Lung (tissue), 12 donors: ENCODE data around the gene CHST7. TPM values are rescaled to one million over a fixed set of nuclear protein-coding genes. Genes with fewer than 3 reads are reported as not detected.
A peak's percentile ranks its signal among the peaks of the same experiment; 100 is the strongest.

ENCODE experiments used
- ATAC-seq: fragments of 200-7000 bp; cut with Tn5 transposase; one replicate; pipeline ENCODE4 v1.9.1; 2020; ENCODE audit warnings: moderate number of reproducible peaks; ENCODE audit not compliant: insufficient read depth, low FRiP score
- DNase-seq, 3 donors: peaks; one replicate each; pipeline ENCODE4 v3.0.0-alpha.2; 2013 to 2017
- H3K27ac ChIP-seq, 2 donors: one replicate each; pipeline ENCODE4 v1.5.1; 2013; ENCODE audit warnings: mild to moderate bottlenecking in 2 of 2, moderate library complexity in 2 of 2, control low read depth in 1 of 2, inconsistent platforms in 1 of 2, low read depth in 1 of 2, low read length in 1 of 2
- H3K27me3 ChIP-seq, 3 donors: one replicate each; pipeline ENCODE4 v1.5.1; 2013; ENCODE audit warnings: low read length in 2 of 3; ENCODE audit not compliant: control insufficient read depth in 3 of 3, insufficient read depth in 3 of 3
- H3K36me3 ChIP-seq, 4 donors: one replicate each; pipeline ENCODE4 v1.5.1; 2013; ENCODE audit warnings: low read length in 4 of 4, mild to moderate bottlenecking in 1 of 4, moderate library complexity in 1 of 4; ENCODE audit not compliant: control insufficient read depth in 4 of 4, insufficient read depth in 4 of 4
- H3K4me1 ChIP-seq, 5 donors: one replicate each; pipeline ENCODE4 v1.5.1; 2013; ENCODE audit warnings: low read length in 5 of 5, mild to moderate bottlenecking in 2 of 5, moderate library complexity in 1 of 5; ENCODE audit not compliant: control insufficient read depth in 5 of 5, insufficient read depth in 5 of 5
- H3K4me3 ChIP-seq: one replicate; pipeline ENCODE4 v1.5.1; 2013; ENCODE audit warnings: mild to moderate bottlenecking, control low read depth, moderate library complexity
- H3K9ac ChIP-seq, 2 donors: one replicate each; pipeline ENCODE4 v1.5.1; 2013; ENCODE audit warnings: low read length in 2 of 2, control low read depth in 1 of 2; ENCODE audit not compliant: insufficient read depth in 1 of 2
- H3K9me3 ChIP-seq, 4 donors: one replicate each; pipeline ENCODE4 v1.5.1; 2013; ENCODE audit warnings: low read length in 3 of 4, mild to moderate bottlenecking in 1 of 4, moderate library complexity in 1 of 4; ENCODE audit not compliant: control insufficient read depth in 4 of 4, insufficient read depth in 3 of 4
- WGBS, 2 donors: extraction: QIAGEN DNeasy Blood & Tissue Kit; methylation state at CpG; one replicate each; pipeline ENCODE4 v1.1.7; 2013; 5-methylcytosine and 5-hydroxymethylcytosine counted together
- polyA plus RNA-seq, 2 donors: library from polyadenylated mRNA; stranded (reverse); fragments of 200-250 nt; gene quantifications; one replicate each; pipeline ENCODE4 v1.2.1, GENCODE V29; 2013
- total RNA-seq, 2 donors: library from RNA; depleted of rRNA in 1 of 2; stranded (reverse); fragments of >200 nt in 1 of 2; gene quantifications; one replicate each; pipeline ENCODE4 v1.2.1, GENCODE V29; 2014 to 2021
- TF ChIP-seq, protein P1 (sequence below): IDR thresholded peaks from 2 replicates; pipeline ENCODE4 v1.5.1; 2012; ENCODE audit warnings: mild to moderate bottlenecking; ENCODE audit errors: control extremely low read depth, extremely low read depth
- donor health status: control.
- donor health status: control.
- donor health status: Bipolar disorder and iron deficiency.
- donor health status: healthy.
- donor health status: DM: yes; HTN: yes; CAD: no.

CHST7 gene
- total and polyA plus RNA-seq, 4 donors, result 2.0 to 8.5 (median 7.9) TPM

- TF ChIP-seq, protein P1, sequence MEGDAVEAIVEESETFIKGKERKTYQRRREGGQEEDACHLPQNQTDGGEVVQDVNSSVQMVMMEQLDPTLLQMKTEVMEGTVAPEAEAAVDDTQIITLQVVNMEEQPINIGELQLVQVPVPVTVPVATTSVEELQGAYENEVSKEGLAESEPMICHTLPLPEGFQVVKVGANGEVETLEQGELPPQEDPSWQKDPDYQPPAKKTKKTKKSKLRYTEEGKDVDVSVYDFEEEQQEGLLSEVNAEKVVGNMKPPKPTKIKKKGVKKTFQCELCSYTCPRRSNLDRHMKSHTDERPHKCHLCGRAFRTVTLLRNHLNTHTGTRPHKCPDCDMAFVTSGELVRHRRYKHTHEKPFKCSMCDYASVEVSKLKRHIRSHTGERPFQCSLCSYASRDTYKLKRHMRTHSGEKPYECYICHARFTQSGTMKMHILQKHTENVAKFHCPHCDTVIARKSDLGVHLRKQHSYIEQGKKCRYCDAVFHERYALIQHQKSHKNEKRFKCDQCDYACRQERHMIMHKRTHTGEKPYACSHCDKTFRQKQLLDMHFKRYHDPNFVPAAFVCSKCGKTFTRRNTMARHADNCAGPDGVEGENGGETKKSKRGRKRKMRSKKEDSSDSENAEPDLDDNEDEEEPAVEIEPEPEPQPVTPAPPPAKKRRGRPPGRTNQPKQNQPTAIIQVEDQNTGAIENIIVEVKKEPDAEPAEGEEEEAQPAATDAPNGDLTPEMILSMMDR, result no peak
- Histone ChIP-seq H3K36me3 (no peaks in the 10 kb centered on the region), H3K4me3 (no peak overlapping the region), H3K27ac (peak overlapping the region in 1 of 2 donors; percentile 39), H3K4me1 (peaks cover 0 to 11% (median 0%) of the 10 kb centered on the region in 5 donors), H3K9me3 (no peaks in the 10 kb centered on the region), H3K9ac (no peak overlapping the region), H3K27me3 (peaks cover 0 to 7% (median 2%) of the 10 kb centered on the region in 3 donors)
- DNase-seq (no peak), ATAC-seq (no peak)
- WGBS, 2 donors, result 47 to 67% methylated on average over 6 of the region's 6 CpGs
Measured at GRCh38 chrX:46597771-46598170, 24.2 kb downstream of the CHST7 start.

DNA sequence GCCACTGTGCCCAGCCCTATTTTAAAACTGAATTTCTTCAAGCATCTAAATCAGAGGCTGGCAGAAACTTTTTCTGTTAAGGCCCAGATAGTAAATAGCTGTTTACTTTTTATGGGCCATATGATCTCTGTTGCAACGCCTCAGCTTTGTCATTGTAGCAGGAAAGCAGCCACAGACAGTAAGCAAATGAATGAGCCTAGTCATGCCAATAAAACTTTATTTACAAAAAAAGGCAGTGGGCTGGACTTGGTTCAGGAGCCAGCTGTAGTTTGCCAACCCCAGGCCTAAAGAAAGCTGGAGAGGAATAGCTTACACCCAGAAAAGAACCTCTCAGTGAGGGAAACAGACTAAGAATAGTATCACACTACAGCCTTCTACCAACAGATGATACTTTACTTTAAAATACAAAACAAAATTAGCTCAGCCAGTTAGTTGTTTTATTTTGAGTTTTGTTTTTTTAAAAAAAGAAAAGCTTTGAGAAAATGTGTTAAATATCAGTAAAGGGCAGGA, 25.5 kb downstream of the CHST7 start:
- peaks cover 0 to 15% (median 0%) of the 10 kb centered on the region in 5 donors for H3K4me1 ChIP-seq
- peaks cover 0 to 7% (median 0%) of the 10 kb centered on the region in 3 donors for H3K27me3 ChIP-seq
- TF ChIP-seq, protein P1, result no peak
- DNase-seq, result no peak
- ATAC-seq, result no peak
- no peak overlapping the region for H3K4me3 ChIP-seq
- H3K9ac ChIP-seq, result no peak overlapping the region
- H3K27ac ChIP-seq, result peak overlapping the region in 1 of 2 donors; percentile 21
- H3K36me3 ChIP-seq, result no peaks in the 10 kb centered on the region
- no peaks in the 10 kb centered on the region for H3K9me3 ChIP-seq
- 45 to 95% methylated on average over 1 of the region's 1 CpG for WGBS, 2 donors

DNA sequence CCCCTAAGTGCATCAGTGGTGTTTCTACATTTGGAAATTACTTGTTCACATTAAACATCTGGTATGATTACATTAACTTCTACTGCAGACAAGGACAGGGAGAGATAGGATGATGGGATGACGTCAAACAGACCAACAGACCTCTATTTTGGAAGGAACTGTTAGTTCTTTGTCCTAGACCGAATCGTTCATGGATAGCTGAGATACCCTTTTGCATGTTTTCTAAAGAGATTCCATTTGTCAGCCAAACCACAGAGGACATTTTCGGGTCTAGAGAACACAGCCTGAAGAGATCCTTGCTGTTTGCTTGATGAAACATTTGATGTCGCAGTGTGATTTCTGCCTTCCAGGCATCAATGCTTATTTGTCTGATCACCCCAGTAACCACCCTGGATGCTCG, 27.7 kb downstream of the CHST7 start:
- Histone ChIP-seq H3K9me3 (no peaks in the 10 kb centered on the region), H3K9ac (no peak overlapping the region), H3K36me3 (no peaks in the 10 kb centered on the region), H3K27ac (peak overlapping the region in 1 of 2 donors; percentile 33), H3K27me3 (peaks cover 0 to 6% (median 0%) of the 10 kb centered on the region in 3 donors), H3K4me3 (no peak overlapping the region), H3K4me1 (peaks cover 0 to 15% (median 0%) of the 10 kb centered on the region in 5 donors)
- DNase-seq, result no peak
- TF ChIP-seq, protein P1, result no peak
- no peak for ATAC-seq
- WGBS, 2 donors, result 61 to 89% methylated on average over 6 of the region's 6 CpGs
